Hepatocyte (in vitro differentiated cells): ENCODE results near the gene TAP1. TPM values are rescaled to one million over a fixed set of nuclear protein-coding genes. Genes with fewer than 3 reads are reported as not detected.

Experiments used
- DNase-seq: peaks from one replicate; pipeline ENCODE4 v3.0.0-alpha.2; 2016; ENCODE audit warnings: low spot score
- H2AFZ ChIP-seq: fragments of 200-600 bp; sonication (generic); 2 replicates; pipeline ENCODE4 v1.6.0; 2016; ENCODE audit warnings: antibody characterized with exemption, mild to moderate bottlenecking
- H3K27ac ChIP-seq: fragments of 200-600 bp; sonication (generic); 2 replicates; pipeline ENCODE4 v1.5.1; 2016; ENCODE audit warnings: mild to moderate bottlenecking
- H3K27me3 ChIP-seq: fragments of 200-600 bp; sonication (generic); 2 replicates; pipeline ENCODE4 v1.6.1; 2016
- H3K36me3 ChIP-seq: fragments of 200-600 bp; sonication (generic); replicated peaks from 2 replicates; pipeline ENCODE4 v1.5.1; 2016; ENCODE audit warnings: low read depth; ENCODE audit not compliant: insufficient read depth
- H3K4me1 ChIP-seq: fragments of 200-600 bp; sonication (generic); 2 replicates; pipeline ENCODE4 v1.5.1; 2016; ENCODE audit warnings: mild to moderate bottlenecking, moderate library complexity; ENCODE audit not compliant: insufficient read depth
- H3K4me2 ChIP-seq: fragments of 200-600 bp; sonication (generic); 2 replicates; pipeline ENCODE4 v1.6.0; 2016
- H3K4me3 ChIP-seq: fragments of 200-600 bp; sonication (generic); 2 replicates; pipeline ENCODE4 v1.5.1; 2016; ENCODE audit warnings: mild to moderate bottlenecking
- H3K79me2 ChIP-seq: fragments of 200-600 bp; sonication (generic); 2 replicates; pipeline ENCODE4 v1.6.0; 2017; ENCODE audit warnings: mild to moderate bottlenecking
- H3K9me2 ChIP-seq: fragments of 200-600 bp; sonication (generic); replicated peaks from 2 replicates; pipeline ENCODE4 v1.6.0; 2017; ENCODE audit warnings: mild to moderate bottlenecking; ENCODE audit not compliant: insufficient read depth
- H3K9me3 ChIP-seq: fragments of 200-600 bp; sonication (generic); 2 replicates; pipeline ENCODE4 v1.5.1; 2016; ENCODE audit warnings: low read depth, mild to moderate bottlenecking
- H4K20me1 ChIP-seq: fragments of 200-600 bp; sonication (generic); 2 replicates; pipeline ENCODE4 v1.6.0; 2016; ENCODE audit warnings: mild to moderate bottlenecking; ENCODE audit not compliant: insufficient read depth, poor library complexity, severe bottlenecking
- EZH2 ChIP-seq: fragments of 200-600 bp; sonication (generic); IDR thresholded peaks from 2 replicates; pipeline ENCODE4 v1.6.1; 2016; ENCODE audit warnings: antibody characterized with exemption, mild to moderate bottlenecking, borderline replicate concordance
- EZH2phosphoT487 ChIP-seq: fragments of 200-600 bp; sonication (generic); IDR thresholded peaks from one replicate; pipeline ENCODE4 v1.6.1; 2018; ENCODE audit warnings: antibody characterized with exemption, mild to moderate bottlenecking, low read depth, moderate library complexity; ENCODE audit not compliant: unreplicated experiment, severe bottlenecking
- WGBS: methylation state at CpG from one replicate; pipeline ENCODE4 v1.1.6; 2016; ENCODE audit warnings: low lambda C conversion rate; ENCODE audit errors: missing lambda C conversion rate; 5-methylcytosine and 5-hydroxymethylcytosine counted together
- polyA plus RNA-seq: library from polyadenylated mRNA; unstranded; fragments of >200 nt; fragmentation: Nextera tagmentation; extraction: Ambion mirVana; gene quantifications from 2 replicates; pipeline ENCODE4 v1.2.1, GENCODE V29; 2016
- total RNA-seq: library from RNA; depleted of rRNA; stranded (reverse); fragments of >200 nt; gene quantifications from 2 replicates; pipeline ENCODE4 v1.2.3, GENCODE V29; 2014
- TF ChIP-seq, protein P1 (sequence below): fragments of 200-600 bp; sonication (generic); IDR thresholded peaks from 2 replicates; pipeline ENCODE4 v1.5.1; 2016; ENCODE audit warnings: antibody characterized with exemption, mild to moderate bottlenecking; ENCODE audit not compliant: poor library complexity

TAP1 gene
- total and polyA plus RNA-seq, 2 experiments from 2014 or later, result 14.1 to 15.2 TPM

DNA sequence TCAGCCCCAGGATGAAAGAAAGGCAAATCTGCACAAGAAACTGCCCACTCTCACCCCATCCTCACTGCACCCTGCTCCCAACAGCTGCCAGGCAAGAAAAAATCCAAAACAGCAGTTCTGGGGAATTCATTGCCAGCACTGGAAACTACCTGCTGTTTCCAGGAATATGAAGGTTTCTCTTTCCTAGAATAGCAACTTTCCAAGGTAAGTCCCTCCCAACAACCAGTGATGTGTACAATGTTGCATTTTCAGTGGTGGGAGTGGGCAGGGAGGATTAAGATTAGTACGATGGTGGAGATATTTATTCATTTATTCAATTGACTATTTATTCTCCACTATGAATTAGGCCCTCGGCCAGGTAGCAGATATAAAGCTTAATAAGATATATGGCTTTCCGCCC is 26.5 kb downstream of the TAP1 start:
- H3K27me3 ChIP-seq, result no peaks in the 10 kb centered on the region
- no peak overlapping the region for H3K4me3 ChIP-seq
- H3K9me2 ChIP-seq, result no peaks in the 10 kb centered on the region
- H4K20me1 ChIP-seq, result no peaks in the 10 kb centered on the region
- H3K27ac ChIP-seq, result no peak overlapping the region
- no peaks in the 10 kb centered on the region for H3K9me3 ChIP-seq
- no peaks in the 10 kb centered on the region for H3K79me2 ChIP-seq
- TF ChIP-seq EZH2phosphoT487, result no peak
- TF ChIP-seq, protein P1, sequence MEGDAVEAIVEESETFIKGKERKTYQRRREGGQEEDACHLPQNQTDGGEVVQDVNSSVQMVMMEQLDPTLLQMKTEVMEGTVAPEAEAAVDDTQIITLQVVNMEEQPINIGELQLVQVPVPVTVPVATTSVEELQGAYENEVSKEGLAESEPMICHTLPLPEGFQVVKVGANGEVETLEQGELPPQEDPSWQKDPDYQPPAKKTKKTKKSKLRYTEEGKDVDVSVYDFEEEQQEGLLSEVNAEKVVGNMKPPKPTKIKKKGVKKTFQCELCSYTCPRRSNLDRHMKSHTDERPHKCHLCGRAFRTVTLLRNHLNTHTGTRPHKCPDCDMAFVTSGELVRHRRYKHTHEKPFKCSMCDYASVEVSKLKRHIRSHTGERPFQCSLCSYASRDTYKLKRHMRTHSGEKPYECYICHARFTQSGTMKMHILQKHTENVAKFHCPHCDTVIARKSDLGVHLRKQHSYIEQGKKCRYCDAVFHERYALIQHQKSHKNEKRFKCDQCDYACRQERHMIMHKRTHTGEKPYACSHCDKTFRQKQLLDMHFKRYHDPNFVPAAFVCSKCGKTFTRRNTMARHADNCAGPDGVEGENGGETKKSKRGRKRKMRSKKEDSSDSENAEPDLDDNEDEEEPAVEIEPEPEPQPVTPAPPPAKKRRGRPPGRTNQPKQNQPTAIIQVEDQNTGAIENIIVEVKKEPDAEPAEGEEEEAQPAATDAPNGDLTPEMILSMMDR, result no peak
- TF ChIP-seq EZH2, result no peak
- WGBS, result 89% methylated on average over 3 of the region's 3 CpGs
- no peak overlapping the region for H3K4me2 ChIP-seq
- H3K36me3 ChIP-seq, result no peaks in the 10 kb centered on the region
- no peak overlapping the region for H2AFZ ChIP-seq
- no peak for DNase-seq
- no peaks in the 10 kb centered on the region for H3K4me1 ChIP-seq

DNA sequence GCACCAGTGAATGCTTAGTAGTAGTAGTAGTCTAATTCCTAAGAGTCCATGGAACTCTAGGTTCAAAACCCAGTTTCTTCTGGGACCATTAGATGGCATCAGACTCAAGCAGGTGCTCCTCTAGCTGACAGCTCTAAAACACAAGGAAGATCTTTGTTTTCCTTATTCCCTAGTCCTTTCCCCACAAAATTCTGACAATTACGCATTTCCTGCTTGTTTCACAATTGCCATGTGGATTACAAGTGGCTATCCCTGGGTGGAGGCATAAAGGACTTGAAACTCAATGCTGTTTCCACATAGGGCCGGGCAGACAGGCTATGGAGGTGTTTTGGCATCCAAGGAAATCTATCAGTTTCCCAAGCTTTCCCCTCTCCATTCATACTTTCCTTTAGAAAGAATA is 27.5 kb downstream of the TAP1 start:
- no peak for DNase-seq
- Histone ChIP-seq H3K9me2 (no peaks in the 10 kb centered on the region), H4K20me1 (no peaks in the 10 kb centered on the region), H3K27me3 (no peaks in the 10 kb centered on the region), H3K79me2 (no peaks in the 10 kb centered on the region), H3K4me1 (no peaks in the 10 kb centered on the region), H3K9me3 (no peaks in the 10 kb centered on the region), H3K4me3 (no peak overlapping the region), H3K27ac (no peak overlapping the region), H2AFZ (no peak overlapping the region), H3K36me3 (no peaks in the 10 kb centered on the region), H3K4me2 (no peak overlapping the region)
- TF ChIP-seq, protein P1, result peak; percentile 48
- TF ChIP-seq EZH2phosphoT487 (no peak), EZH2 (no peak)
- 59% methylated on average over 2 of the region's 2 CpGs for WGBS

DNA sequence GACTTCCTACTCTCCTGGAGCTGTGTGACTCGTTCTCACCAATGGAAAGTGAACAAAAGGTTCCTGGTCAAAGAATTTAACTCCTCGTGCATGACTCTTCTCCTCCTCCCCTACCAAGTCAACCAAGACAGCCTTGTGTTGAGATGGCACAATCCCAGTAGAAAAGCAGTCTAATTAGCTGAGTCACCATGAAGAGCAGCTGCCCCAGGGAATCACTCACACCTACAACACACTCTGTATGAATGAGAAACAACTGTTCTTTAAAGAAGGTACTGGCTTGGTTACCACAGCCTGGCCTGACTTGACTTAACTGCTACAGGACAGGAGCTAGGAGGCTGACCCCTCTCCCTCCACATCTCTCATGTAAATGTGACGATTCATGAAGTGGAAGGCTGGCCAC is 33.8 kb downstream of the TAP1 start:
- no peak for DNase-seq
- Histone ChIP-seq H3K27ac (no peak overlapping the region), H3K9me3 (no peaks in the 10 kb centered on the region), H3K4me3 (no peak overlapping the region), H3K79me2 (no peaks in the 10 kb centered on the region), H3K36me3 (no peaks in the 10 kb centered on the region), H3K27me3 (no peaks in the 10 kb centered on the region), H3K9me2 (no peaks in the 10 kb centered on the region), H3K4me1 (no peaks in the 10 kb centered on the region), H3K4me2 (no peak overlapping the region), H2AFZ (no peak overlapping the region), H4K20me1 (no peaks in the 10 kb centered on the region)
- TF ChIP-seq EZH2phosphoT487 (no peak), EZH2 (no peak)
- TF ChIP-seq, protein P1, result no peak
- 68% methylated on average over 3 of the region's 3 CpGs for WGBS

DNA sequence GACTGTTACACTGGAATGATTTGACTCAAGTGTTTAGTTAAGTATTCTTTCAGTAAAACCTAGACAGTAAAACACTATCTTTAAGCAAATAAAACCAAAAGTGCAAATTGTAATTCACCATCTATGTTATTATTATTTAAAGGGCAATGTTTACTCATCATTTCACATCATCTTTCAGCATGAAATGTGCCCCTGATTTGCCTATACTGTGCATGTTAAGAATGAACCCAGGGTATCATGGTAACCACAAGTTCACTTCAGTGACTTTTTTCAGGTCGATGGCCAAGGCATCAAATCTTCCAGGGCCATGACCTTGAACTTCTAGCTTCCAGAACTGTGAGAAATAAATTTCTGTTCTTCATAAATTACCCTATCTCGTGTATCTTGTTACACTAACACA is 34.6 kb downstream of the TAP1 start:
- no peaks in the 10 kb centered on the region for H3K27me3 ChIP-seq
- H3K79me2 ChIP-seq, result no peaks in the 10 kb centered on the region
- no peaks in the 10 kb centered on the region for H4K20me1 ChIP-seq
- H3K4me2 ChIP-seq, result no peak overlapping the region
- no peak overlapping the region for H3K27ac ChIP-seq
- no peaks in the 10 kb centered on the region for H3K4me1 ChIP-seq
- TF ChIP-seq EZH2 (no peak), EZH2phosphoT487 (no peak)
- TF ChIP-seq, protein P1, result no peak
- DNase-seq, result no peak
- no peaks in the 10 kb centered on the region for H3K36me3 ChIP-seq
- H3K9me2 ChIP-seq, result no peaks in the 10 kb centered on the region
- no peak overlapping the region for H2AFZ ChIP-seq
- WGBS, result 75% methylated on average over 2 of the region's 2 CpGs
- H3K9me3 ChIP-seq, result no peaks in the 10 kb centered on the region
- no peak overlapping the region for H3K4me3 ChIP-seq
